ENCODE results near the gene EGF. TPM values are rescaled to one million over a fixed set of nuclear protein-coding genes. Genes with fewer than 3 reads are reported as not detected.
"Not testable (repeated sequence)": the region's sequence is repeated elsewhere in the genome, so short reads cannot be mapped to it uniquely, and the experiment has no call there.

The EGF gene
- total RNA-seq, 1 donor from 2014 or later = 6.6 TPM

GRCh38 chr4:110033355-110034025, 120.8 kb downstream of the EGF start:
- Histone ChIP-seq H3K79me2 (ENCODE audit: low read depth) (no peaks in the 10 kb centered on the region), H3K4me1 (peaks cover 10% of the 10 kb centered on the region), H3K27me3 (no peaks in the 10 kb centered on the region), H3K4me2 (no peak overlapping the region), H4K20me1 (ENCODE audit: low read depth) (no peaks in the 10 kb centered on the region), H2AFZ (replicated peaks) (no peak overlapping the region), H3K4me3 (no peak overlapping the region), H3K27ac (no peak overlapping the region), H3K9ac (no peak overlapping the region), H3K9me3 (ENCODE audit: low read depth) (no peaks in the 10 kb centered on the region), H3K36me3 (no peaks in the 10 kb centered on the region), H3F3A (ENCODE audit: low read depth) (no peaks in the 10 kb centered on the region)
- TF ChIP-seq EZH2phosphoT487 (IDR thresholded peaks at IDR 0.05) = no peak
- TF ChIP-seq CTCF (IDR thresholded peaks at IDR 0.05) = no peak
- TF ChIP-seq EZH2 (IDR thresholded peaks at IDR 0.05) = no peak
- DNase-seq (ENCODE audit: low spot score) = no peak
- peaks cover 7% of the 10 kb centered on the region for H3K4me1 Mint-ChIP-seq
- H3K4me3 Mint-ChIP-seq = no peak overlapping the region
- H3K27me3 Mint-ChIP-seq (ENCODE audit: insufficient read depth, low read depth) = no peaks in the 10 kb centered on the region
- H3K36me3 Mint-ChIP-seq = no peaks in the 10 kb centered on the region
- H3K9me3 Mint-ChIP-seq = peaks cover 9% of the 10 kb centered on the region
- no peak overlapping the region for H3K27ac Mint-ChIP-seq

GRCh38 chr4:110034026-110034393, 121.3 kb downstream of the EGF start:
- Histone ChIP-seq H3K9me3 (ENCODE audit: low read depth) (no peaks in the 10 kb centered on the region), H3K4me2 (no peak overlapping the region), H3K36me3 (no peaks in the 10 kb centered on the region), H3K9ac (no peak overlapping the region), H3K4me1 (peaks cover 10% of the 10 kb centered on the region), H3F3A (ENCODE audit: low read depth) (no peaks in the 10 kb centered on the region), H2AFZ (replicated peaks) (no peak overlapping the region), H3K27me3 (no peaks in the 10 kb centered on the region), H3K4me3 (no peak overlapping the region), H3K79me2 (ENCODE audit: low read depth) (no peaks in the 10 kb centered on the region), H4K20me1 (ENCODE audit: low read depth) (no peaks in the 10 kb centered on the region), H3K27ac (no peak overlapping the region)
- no peak overlapping the region for H3K4me3 Mint-ChIP-seq
- DNase-seq (ENCODE audit: low spot score) = no peak
- H3K27me3 Mint-ChIP-seq (ENCODE audit: insufficient read depth, low read depth) = no peaks in the 10 kb centered on the region
- TF ChIP-seq EZH2 (IDR thresholded peaks at IDR 0.05) (no peak), EZH2phosphoT487 (IDR thresholded peaks at IDR 0.05) (no peak), CTCF (IDR thresholded peaks at IDR 0.05) (no peak)
- peaks cover 9% of the 10 kb centered on the region for H3K9me3 Mint-ChIP-seq
- no peak overlapping the region for H3K27ac Mint-ChIP-seq
- no peaks in the 10 kb centered on the region for H3K36me3 Mint-ChIP-seq
- peaks cover 7% of the 10 kb centered on the region for H3K4me1 Mint-ChIP-seq

GRCh38 chr4:110039164-110039563, 126.5 kb downstream of the EGF start:
- H4K20me1 ChIP-seq (ENCODE audit: low read depth); H3K36me3 ChIP-seq; H3K36me3 Mint-ChIP-seq; H3K4me3 ChIP-seq; H3K9ac ChIP-seq; H3K4me2 ChIP-seq; H3K27me3 Mint-ChIP-seq (ENCODE audit: insufficient read depth, low read depth); H2AFZ ChIP-seq (replicated peaks); H3K4me3 Mint-ChIP-seq; H3K79me2 ChIP-seq (ENCODE audit: low read depth); H3K4me1 ChIP-seq; H3K9me3 ChIP-seq (ENCODE audit: low read depth); H3F3A ChIP-seq (ENCODE audit: low read depth); H3K27me3 ChIP-seq; H3K9me3 Mint-ChIP-seq; H3K27ac ChIP-seq; DNase-seq (ENCODE audit: low spot score); H3K27ac Mint-ChIP-seq: not testable (repeated sequence)
- H3K4me1 Mint-ChIP-seq = peaks cover 16% of the 10 kb centered on the region

GRCh38 chr4:110041735-110042134, 129.1 kb downstream of the EGF start:
- H3K27me3 ChIP-seq = no peaks in the 10 kb centered on the region
- H3K9ac ChIP-seq = no peak overlapping the region
- H3K27ac ChIP-seq = no peak overlapping the region
- H3K4me1 ChIP-seq = peaks cover 8% of the 10 kb centered on the region
- H3K4me2 ChIP-seq = no peak overlapping the region
- DNase-seq (ENCODE audit: low spot score) = no peak
- H2AFZ ChIP-seq (replicated peaks) = no peak overlapping the region
- no peaks in the 10 kb centered on the region for H3K9me3 ChIP-seq (ENCODE audit: low read depth)
- Mint-ChIP-seq H3K9me3 (no peaks in the 10 kb centered on the region), H3K27ac (peak overlapping the region; percentile 78), H3K36me3 (peaks cover 3% of the 10 kb centered on the region), H3K4me3 (no peak overlapping the region), H3K27me3 (ENCODE audit: insufficient read depth, low read depth) (peaks cover 7% of the 10 kb centered on the region), H3K4me1 (peaks cover 21% of the 10 kb centered on the region)
- no peak for TF ChIP-seq EZH2phosphoT487 (IDR thresholded peaks at IDR 0.05)
- no peak overlapping the region for H3K4me3 ChIP-seq
- no peaks in the 10 kb centered on the region for H3K36me3 ChIP-seq
- no peaks in the 10 kb centered on the region for H3K79me2 ChIP-seq (ENCODE audit: low read depth)
- H4K20me1 ChIP-seq (ENCODE audit: low read depth) = no peaks in the 10 kb centered on the region
- H3F3A ChIP-seq (ENCODE audit: low read depth) = no peaks in the 10 kb centered on the region

All from neural progenitor cell (in vitro differentiated cells).